GM12873 (cell line): ENCODE data around the gene STARD3NL.

Source experiments
- TF ChIP-seq, protein P1 (sequence below): IDR thresholded peaks from 2 replicates; pipeline ENCODE4 v1.5.1; 2012; ENCODE audit warnings: low read depth, mild to moderate bottlenecking, moderate library complexity, low read length, control low read depth; ENCODE audit not compliant: insufficient read depth; ENCODE audit errors: missing control alignments

STARD3NL gene

DNA sequence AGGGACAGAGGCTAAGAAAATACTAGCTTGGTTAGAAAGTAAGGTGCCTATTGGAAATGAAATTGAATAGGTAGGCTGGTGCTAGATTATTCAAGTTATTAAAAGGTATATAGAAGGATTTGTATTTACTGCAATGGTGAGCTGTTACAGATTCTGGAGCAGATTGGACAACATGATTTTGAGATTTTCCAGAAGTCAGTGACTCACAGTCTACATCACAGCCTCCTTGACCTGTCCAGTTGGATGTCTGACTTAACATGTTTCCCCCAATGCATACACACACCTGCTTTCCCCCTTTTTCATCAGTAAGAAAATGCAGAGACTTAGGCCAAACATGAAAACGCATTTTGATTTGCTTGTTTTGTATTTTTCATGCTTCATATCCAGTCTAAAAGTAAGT, 33.4 kb downstream of the STARD3NL start:
- TF ChIP-seq, protein P1, sequence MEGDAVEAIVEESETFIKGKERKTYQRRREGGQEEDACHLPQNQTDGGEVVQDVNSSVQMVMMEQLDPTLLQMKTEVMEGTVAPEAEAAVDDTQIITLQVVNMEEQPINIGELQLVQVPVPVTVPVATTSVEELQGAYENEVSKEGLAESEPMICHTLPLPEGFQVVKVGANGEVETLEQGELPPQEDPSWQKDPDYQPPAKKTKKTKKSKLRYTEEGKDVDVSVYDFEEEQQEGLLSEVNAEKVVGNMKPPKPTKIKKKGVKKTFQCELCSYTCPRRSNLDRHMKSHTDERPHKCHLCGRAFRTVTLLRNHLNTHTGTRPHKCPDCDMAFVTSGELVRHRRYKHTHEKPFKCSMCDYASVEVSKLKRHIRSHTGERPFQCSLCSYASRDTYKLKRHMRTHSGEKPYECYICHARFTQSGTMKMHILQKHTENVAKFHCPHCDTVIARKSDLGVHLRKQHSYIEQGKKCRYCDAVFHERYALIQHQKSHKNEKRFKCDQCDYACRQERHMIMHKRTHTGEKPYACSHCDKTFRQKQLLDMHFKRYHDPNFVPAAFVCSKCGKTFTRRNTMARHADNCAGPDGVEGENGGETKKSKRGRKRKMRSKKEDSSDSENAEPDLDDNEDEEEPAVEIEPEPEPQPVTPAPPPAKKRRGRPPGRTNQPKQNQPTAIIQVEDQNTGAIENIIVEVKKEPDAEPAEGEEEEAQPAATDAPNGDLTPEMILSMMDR: no peak

DNA sequence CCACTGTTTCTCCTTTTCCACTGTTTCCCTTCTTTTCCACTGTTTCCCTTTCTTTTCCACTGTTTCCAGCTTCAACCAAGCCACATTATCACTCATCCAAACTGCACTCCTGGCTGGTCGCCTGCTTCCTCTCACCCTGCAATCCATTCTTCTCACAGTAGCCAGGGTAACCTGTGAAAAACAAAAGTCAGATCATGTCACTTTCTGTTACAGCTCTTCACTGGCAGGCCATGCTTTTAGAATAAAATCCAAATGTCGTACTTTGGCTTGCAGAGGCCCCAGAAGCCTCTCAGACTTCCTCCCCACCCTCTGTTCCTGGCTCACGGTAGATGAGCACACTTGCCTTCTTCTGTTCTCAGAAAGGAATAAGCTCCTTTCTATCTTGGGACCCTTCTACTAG, 33.9 kb downstream of the STARD3NL start:
- TF ChIP-seq, protein P1: no peak

DNA sequence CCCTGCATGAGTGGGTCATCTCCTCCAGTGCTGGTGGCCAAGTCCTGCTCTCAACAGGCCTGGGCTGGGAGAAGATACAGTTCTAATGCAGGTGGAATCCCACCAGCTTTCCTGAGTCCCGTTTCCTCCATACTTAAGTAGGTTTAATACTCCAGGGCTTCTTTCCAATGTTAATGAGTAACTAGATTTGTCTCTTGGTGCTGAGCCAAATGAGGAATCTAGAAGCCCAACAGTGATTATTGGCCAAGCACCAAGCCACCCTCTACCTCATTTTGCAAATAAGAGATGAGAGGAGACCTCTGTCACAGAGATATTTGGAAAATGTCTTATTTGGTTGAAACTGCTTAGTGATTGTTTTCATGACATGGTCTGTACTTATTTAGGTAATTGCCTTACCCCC, 37.1 kb downstream of the STARD3NL start:
- TF ChIP-seq, protein P1: no peak

DNA sequence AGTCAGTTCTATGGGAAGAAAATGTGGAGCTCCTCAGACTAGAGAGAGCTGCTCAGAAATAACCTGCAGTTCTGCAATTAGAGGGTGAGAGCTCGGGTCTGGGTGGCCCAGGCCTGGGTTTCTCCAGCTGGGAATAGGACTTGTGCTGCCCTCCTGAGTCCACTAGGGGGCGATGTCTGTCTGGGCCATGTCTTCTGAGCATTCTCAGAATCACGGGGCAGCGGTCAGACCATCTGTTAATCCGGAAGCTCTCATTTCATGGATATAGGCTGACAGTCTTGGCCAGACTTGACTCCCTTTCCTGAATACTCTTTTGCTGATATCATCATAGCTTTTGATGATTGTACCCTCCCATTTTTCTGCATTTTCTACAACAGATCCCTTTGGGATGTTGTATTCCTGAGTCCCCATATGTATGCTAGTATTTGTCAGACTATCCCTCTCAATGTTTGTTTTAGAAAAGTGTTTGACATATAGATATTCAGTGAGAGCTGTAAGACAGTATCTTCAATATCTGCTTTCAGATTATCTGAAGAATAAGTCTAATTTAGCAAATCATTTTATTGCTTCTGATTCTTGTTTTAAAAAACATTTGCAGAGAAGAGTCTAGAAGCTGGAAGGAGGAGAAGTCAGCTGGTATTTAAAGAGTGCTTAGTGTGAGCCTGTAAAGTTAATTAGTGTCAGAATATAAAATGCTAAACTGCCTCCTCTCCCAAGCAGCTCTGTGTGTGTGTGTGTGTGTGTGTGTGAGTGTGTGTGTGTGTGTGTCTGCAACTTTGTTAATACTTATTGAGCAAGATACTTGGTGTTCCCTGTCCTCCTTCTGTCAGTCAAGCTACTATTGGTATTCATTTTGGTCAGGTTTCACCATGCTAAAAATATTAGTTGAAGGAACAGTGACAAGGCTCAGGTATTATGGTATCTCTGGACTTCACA, 38.0 kb downstream of the STARD3NL start:
- TF ChIP-seq, protein P1: peak; percentile 98

DNA sequence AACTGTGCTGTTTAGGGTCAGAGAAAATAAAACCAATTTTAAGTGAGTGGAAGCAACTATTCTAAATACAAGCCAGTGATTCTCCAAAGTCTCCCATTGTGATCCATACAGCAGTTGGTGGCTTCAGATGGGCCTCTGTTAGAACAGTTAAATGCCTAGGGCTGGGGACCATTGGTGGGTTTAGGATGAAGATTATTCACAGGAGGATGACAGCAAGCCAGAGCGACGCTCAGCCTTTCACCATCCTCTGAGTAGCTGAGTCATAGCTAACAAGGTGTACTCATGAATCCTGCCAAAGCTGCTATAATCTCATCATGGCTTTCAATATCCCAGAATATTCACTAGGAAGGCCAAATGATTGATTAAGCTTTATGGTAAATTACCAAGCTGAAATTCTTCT, 39.6 kb downstream of the STARD3NL start:
- TF ChIP-seq, protein P1: no peak

DNA sequence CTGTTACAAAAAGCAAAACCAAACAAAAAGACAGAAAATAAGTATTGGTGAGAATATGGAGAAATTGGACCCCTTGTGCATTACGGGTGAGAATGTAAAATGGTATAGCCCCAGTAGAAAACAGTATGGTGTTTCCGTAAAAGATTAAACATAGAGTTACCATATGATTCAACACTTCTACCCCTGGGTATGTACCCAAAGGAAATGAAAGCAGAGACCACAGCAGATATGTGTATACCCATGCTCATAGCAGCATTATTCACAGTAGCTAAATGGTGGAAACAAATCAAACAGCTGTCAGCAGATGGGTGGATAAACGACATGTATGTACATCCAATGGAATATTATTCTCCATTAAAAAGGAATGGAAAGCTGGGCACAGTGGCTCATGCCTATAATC, 42.4 kb downstream of the STARD3NL start:
- TF ChIP-seq, protein P1: no peak

DNA sequence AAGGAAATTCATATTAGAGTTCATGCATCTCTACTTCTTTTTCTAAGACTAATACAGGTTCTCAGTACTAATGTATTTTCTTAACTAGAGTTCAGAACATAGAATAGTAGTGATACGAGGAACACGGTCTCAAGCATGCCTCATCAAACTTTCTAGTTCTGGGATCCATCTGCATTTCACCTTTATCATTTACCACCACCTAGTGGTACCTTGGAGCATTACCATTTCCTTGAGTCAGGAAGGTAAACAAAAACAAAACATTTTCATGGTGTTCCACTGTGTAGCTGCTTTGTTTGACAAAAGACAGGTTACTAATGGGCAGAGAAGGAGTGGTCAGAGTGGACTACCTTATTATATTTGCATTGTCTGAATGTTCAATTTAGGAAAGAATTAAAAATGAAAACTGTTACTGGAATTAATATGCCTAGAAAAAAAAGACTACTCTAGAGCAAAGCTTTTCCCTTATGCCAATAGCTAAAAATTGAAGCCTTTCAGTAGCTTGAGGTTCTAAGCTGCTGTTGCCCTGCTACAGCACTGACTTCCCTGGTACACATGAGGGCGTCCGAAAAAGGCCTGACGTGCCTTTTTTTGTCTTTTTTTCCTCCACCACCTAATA, 44.5 kb downstream of the STARD3NL start:
- TF ChIP-seq, protein P1: peak; percentile 75
